Measurements from ENCODE around the gene CUBN.

The CUBN gene

GRCh38 chr10:17073725-17074540, 55.7 kb downstream of the CUBN start:
- H3K27me3 ChIP-seq (ENCODE audit: control insufficient read depth, insufficient read depth, low read length, poor library complexity, severe bottlenecking), result no peaks in the 10 kb centered on the region
- 93 to 94% methylated on average over 11 to 12 of the region's 12 CpGs for WGBS, 2 experiments
- H3K9me3 ChIP-seq (ENCODE audit: control insufficient read depth, low read length), result no peaks in the 10 kb centered on the region
- H3K36me3 ChIP-seq (ENCODE audit: control insufficient read depth, insufficient read depth, low read length), result no peaks in the 10 kb centered on the region
- no peaks in the 10 kb centered on the region for H3K4me1 ChIP-seq (ENCODE audit: control insufficient read depth, insufficient read depth, low read length)
- no peak overlapping the region for H3K27ac ChIP-seq (ENCODE audit: insufficient read depth, low read depth, low read length, poor library complexity, severe bottlenecking)
- H3K4me3 ChIP-seq (ENCODE audit: insufficient read depth, low read depth, low read length), result no peak overlapping the region

DNA sequence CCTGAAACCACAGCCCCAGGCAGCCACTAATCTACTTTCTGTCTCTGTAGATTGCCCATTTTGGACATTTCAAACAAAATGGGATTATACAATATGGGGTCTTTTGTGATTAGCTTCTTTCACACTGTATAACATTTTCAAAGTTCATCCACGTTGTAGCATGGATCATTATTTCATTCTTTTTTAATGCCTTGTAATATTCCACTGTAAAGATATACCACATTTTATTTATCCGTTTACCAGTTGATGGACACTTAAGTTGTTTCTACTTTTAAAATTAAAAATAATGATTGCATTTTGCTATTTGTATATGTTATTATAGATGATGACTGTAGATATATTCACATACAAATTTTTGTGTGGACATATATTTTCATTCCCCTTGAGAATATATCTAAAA, 60.7 kb downstream of the CUBN start:
- Histone ChIP-seq H3K36me3 (ENCODE audit: control insufficient read depth, insufficient read depth, low read length) (no peaks in the 10 kb centered on the region), H3K9me3 (ENCODE audit: control insufficient read depth, low read length) (no peaks in the 10 kb centered on the region), H3K27me3 (ENCODE audit: control insufficient read depth, insufficient read depth, low read length, poor library complexity, severe bottlenecking) (no peaks in the 10 kb centered on the region), H3K4me3 (ENCODE audit: insufficient read depth, low read depth, low read length) (no peak overlapping the region), H3K4me1 (ENCODE audit: control insufficient read depth, insufficient read depth, low read length) (no peaks in the 10 kb centered on the region), H3K27ac (ENCODE audit: insufficient read depth, low read depth, low read length, poor library complexity, severe bottlenecking) (no peak overlapping the region)
- 100% methylated on average over 1 of the region's 2 CpGs; no CpG with 5 or more reads in 1 of the 2 experiments for WGBS, 2 experiments

- Histone ChIP-seq H3K27ac (ENCODE audit: insufficient read depth, low read depth, low read length, poor library complexity, severe bottlenecking) (no peak overlapping the region), H3K9me3 (ENCODE audit: control insufficient read depth, low read length) (no peaks in the 10 kb centered on the region), H3K36me3 (ENCODE audit: control insufficient read depth, insufficient read depth, low read length) (no peaks in the 10 kb centered on the region), H3K27me3 (ENCODE audit: control insufficient read depth, insufficient read depth, low read length, poor library complexity, severe bottlenecking) (no peaks in the 10 kb centered on the region), H3K4me3 (ENCODE audit: insufficient read depth, low read depth, low read length) (no peak overlapping the region), H3K4me1 (ENCODE audit: control insufficient read depth, insufficient read depth, low read length) (no peaks in the 10 kb centered on the region)
- WGBS, 2 experiments, result 90 to 92% methylated on average over 9 of the region's 9 CpGs
These were observed 62.0 kb downstream of the CUBN start for GRCh38 chr10:17067376-17068264.

DNA sequence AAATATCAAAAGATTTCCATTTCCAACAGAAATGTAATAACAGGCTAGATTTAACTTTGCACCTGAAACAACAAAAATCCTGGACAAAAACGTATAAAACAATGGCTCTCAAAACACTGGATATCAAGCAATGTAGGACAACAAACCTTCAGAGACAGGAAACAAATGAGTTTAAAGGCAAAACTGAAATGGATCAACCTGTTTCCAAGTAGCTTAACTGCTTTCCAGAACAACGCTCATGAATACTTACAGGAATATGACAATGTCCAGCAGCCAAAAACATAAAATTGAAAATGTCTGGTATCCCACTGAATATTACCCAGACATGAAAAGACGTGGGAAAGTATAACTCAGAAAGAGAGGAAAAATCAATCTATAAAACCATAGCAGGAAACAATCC, 62.8 kb downstream of the CUBN start:
- WGBS, 2 experiments, result 95 to 98% methylated on average over 3 of the region's 3 CpGs

GRCh38 chr10:17066000-17066399, 63.6 kb downstream of the CUBN start:
- Histone ChIP-seq H3K4me1 (ENCODE audit: control insufficient read depth, insufficient read depth, low read length) (no peaks in the 10 kb centered on the region), H3K9me3 (ENCODE audit: control insufficient read depth, low read length) (no peaks in the 10 kb centered on the region), H3K4me3 (ENCODE audit: insufficient read depth, low read depth, low read length) (no peak overlapping the region), H3K27ac (ENCODE audit: insufficient read depth, low read depth, low read length, poor library complexity, severe bottlenecking) (no peak overlapping the region), H3K27me3 (ENCODE audit: control insufficient read depth, insufficient read depth, low read length, poor library complexity, severe bottlenecking) (no peaks in the 10 kb centered on the region), H3K36me3 (ENCODE audit: control insufficient read depth, insufficient read depth, low read length) (no peaks in the 10 kb centered on the region)
- WGBS, 2 experiments, result 100% methylated on average over 1 of the region's 1 CpG

More for the DNA sequence above, 62.8 kb downstream of the CUBN start:
- Histone ChIP-seq H3K27me3 (ENCODE audit: control insufficient read depth, insufficient read depth, low read length, poor library complexity, severe bottlenecking) (no peaks in the 10 kb centered on the region), H3K4me3 (ENCODE audit: insufficient read depth, low read depth, low read length) (no peak overlapping the region), H3K9me3 (ENCODE audit: control insufficient read depth, low read length) (no peaks in the 10 kb centered on the region), H3K4me1 (ENCODE audit: control insufficient read depth, insufficient read depth, low read length) (no peaks in the 10 kb centered on the region), H3K36me3 (ENCODE audit: control insufficient read depth, insufficient read depth, low read length) (no peaks in the 10 kb centered on the region), H3K27ac (ENCODE audit: insufficient read depth, low read depth, low read length, poor library complexity, severe bottlenecking) (no peak overlapping the region)

GRCh38 chr10:17065273-17065672, 64.3 kb downstream of the CUBN start:
- Histone ChIP-seq H3K9me3 (ENCODE audit: control insufficient read depth, low read length) (no peaks in the 10 kb centered on the region), H3K4me3 (ENCODE audit: insufficient read depth, low read depth, low read length) (no peak overlapping the region), H3K36me3 (ENCODE audit: control insufficient read depth, insufficient read depth, low read length) (no peaks in the 10 kb centered on the region), H3K27me3 (ENCODE audit: control insufficient read depth, insufficient read depth, low read length, poor library complexity, severe bottlenecking) (no peaks in the 10 kb centered on the region), H3K4me1 (ENCODE audit: control insufficient read depth, insufficient read depth, low read length) (no peaks in the 10 kb centered on the region), H3K27ac (ENCODE audit: insufficient read depth, low read depth, low read length, poor library complexity, severe bottlenecking) (no peak overlapping the region)
- WGBS, 2 experiments, result 88 to 91% methylated on average over 4 to 6 of the region's 6 CpGs

GRCh38 chr10:17064435-17064834, 65.2 kb downstream of the CUBN start:
- Histone ChIP-seq H3K9me3 (ENCODE audit: control insufficient read depth, low read length) (no peaks in the 10 kb centered on the region), H3K27ac (ENCODE audit: insufficient read depth, low read depth, low read length, poor library complexity, severe bottlenecking) (no peak overlapping the region)
- WGBS, 2 experiments, result 95 to 100% methylated on average over 2 of the region's 2 CpGs

GRCh38 chr10:17062955-17063484, 66.6 kb downstream of the CUBN start:
- 89 to 90% methylated on average over 6 of the region's 6 CpGs for WGBS, 2 experiments
- peak overlapping the region; percentile 45 for H3K27ac ChIP-seq (ENCODE audit: insufficient read depth, low read depth, low read length, poor library complexity, severe bottlenecking)

More at GRCh38 chr10:17064435-17064834, 65.2 kb downstream of the CUBN start:
- Histone ChIP-seq H3K4me1 (ENCODE audit: control insufficient read depth, insufficient read depth, low read length) (no peaks in the 10 kb centered on the region), H3K27me3 (ENCODE audit: control insufficient read depth, insufficient read depth, low read length, poor library complexity, severe bottlenecking) (no peaks in the 10 kb centered on the region), H3K4me3 (ENCODE audit: insufficient read depth, low read depth, low read length) (no peak overlapping the region), H3K36me3 (ENCODE audit: control insufficient read depth, insufficient read depth, low read length) (no peaks in the 10 kb centered on the region)

GRCh38 chr10:17062493-17062892, 67.1 kb downstream of the CUBN start:
- Histone ChIP-seq H3K27ac (ENCODE audit: insufficient read depth, low read depth, low read length, poor library complexity, severe bottlenecking) (peak overlapping the region; percentile 45), H3K27me3 (ENCODE audit: control insufficient read depth, insufficient read depth, low read length, poor library complexity, severe bottlenecking) (no peaks in the 10 kb centered on the region), H3K9me3 (ENCODE audit: control insufficient read depth, low read length) (no peaks in the 10 kb centered on the region), H3K36me3 (ENCODE audit: control insufficient read depth, insufficient read depth, low read length) (no peaks in the 10 kb centered on the region), H3K4me3 (ENCODE audit: insufficient read depth, low read depth, low read length) (no peak overlapping the region), H3K4me1 (ENCODE audit: control insufficient read depth, insufficient read depth, low read length) (no peaks in the 10 kb centered on the region)
- WGBS, 2 experiments, result 91 to 93% methylated on average over 2 of the region's 2 CpGs

More at GRCh38 chr10:17062955-17063484, 66.6 kb downstream of the CUBN start:
- Histone ChIP-seq H3K27me3 (ENCODE audit: control insufficient read depth, insufficient read depth, low read length, poor library complexity, severe bottlenecking) (no peaks in the 10 kb centered on the region), H3K4me1 (ENCODE audit: control insufficient read depth, insufficient read depth, low read length) (no peaks in the 10 kb centered on the region), H3K9me3 (ENCODE audit: control insufficient read depth, low read length) (no peaks in the 10 kb centered on the region), H3K4me3 (ENCODE audit: insufficient read depth, low read depth, low read length) (no peak overlapping the region), H3K36me3 (ENCODE audit: control insufficient read depth, insufficient read depth, low read length) (no peaks in the 10 kb centered on the region)

GRCh38 chr10:17062009-17062408, 67.6 kb downstream of the CUBN start:
- Histone ChIP-seq H3K9me3 (ENCODE audit: control insufficient read depth, low read length) (no peaks in the 10 kb centered on the region), H3K4me3 (ENCODE audit: insufficient read depth, low read depth, low read length) (no peak overlapping the region), H3K27me3 (ENCODE audit: control insufficient read depth, insufficient read depth, low read length, poor library complexity, severe bottlenecking) (no peaks in the 10 kb centered on the region), H3K27ac (ENCODE audit: insufficient read depth, low read depth, low read length, poor library complexity, severe bottlenecking) (no peak overlapping the region), H3K36me3 (ENCODE audit: control insufficient read depth, insufficient read depth, low read length) (no peaks in the 10 kb centered on the region), H3K4me1 (ENCODE audit: control insufficient read depth, insufficient read depth, low read length) (no peaks in the 10 kb centered on the region)
- 95 to 99% methylated on average over 6 of the region's 7 CpGs for WGBS, 2 experiments

All from ectodermal cell (in vitro differentiated cells).